ENCODE measurements around the gene SCGB1C2. TPM values are rescaled to one million over a fixed set of nuclear protein-coding genes. Genes with fewer than 3 reads are reported as not detected.
"Not testable (repeated sequence)": the region's sequence is repeated elsewhere in the genome, so short reads cannot be mapped to it uniquely, and the experiment has no call there.

The SCGB1C2 gene
- not detected in 2 replicates for total RNA-seq (2014; rRNA removed; shearing (Covaris generic))

GRCh38 chr17:137166-137807 is at the start of gene SCGB1C2:
Gene SCGB1C2 (plus strand): TSS chr17:137569. CDS start chr17:137591, 22 bp downstream.
- not testable (repeated sequence) for H3K36me3 ChIP-seq; H3K27ac ChIP-seq; DNase-seq; H3K27me3 ChIP-seq; H3K4me3 ChIP-seq; H3K4me1 ChIP-seq; H3K9me3 ChIP-seq (replicated peaks)

DNA sequence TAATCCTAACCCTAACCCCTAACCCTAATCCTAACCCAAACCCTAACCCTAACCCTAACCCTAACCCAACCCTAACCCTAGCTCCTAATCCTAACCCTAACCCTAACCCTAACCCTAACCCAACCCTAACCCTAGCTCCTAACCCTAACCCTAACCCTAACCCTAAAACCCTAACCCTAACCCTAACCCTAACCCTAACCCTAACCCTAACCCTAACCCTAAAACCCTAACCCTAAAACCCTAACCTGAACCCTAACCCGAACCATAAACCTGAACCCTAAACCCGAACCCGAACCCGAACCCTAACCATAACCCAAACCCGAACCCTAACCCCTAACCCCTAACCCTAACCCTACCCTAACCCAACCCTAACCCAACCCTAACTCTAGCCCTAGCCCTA is 24.3 kb upstream of the SCGB1C2 start:
- not testable (repeated sequence) for DNase-seq; H3K36me3 ChIP-seq; H3K27me3 ChIP-seq; H3K9me3 ChIP-seq (replicated peaks); H3K27ac ChIP-seq; H3K4me3 ChIP-seq; H3K4me1 ChIP-seq

DNA sequence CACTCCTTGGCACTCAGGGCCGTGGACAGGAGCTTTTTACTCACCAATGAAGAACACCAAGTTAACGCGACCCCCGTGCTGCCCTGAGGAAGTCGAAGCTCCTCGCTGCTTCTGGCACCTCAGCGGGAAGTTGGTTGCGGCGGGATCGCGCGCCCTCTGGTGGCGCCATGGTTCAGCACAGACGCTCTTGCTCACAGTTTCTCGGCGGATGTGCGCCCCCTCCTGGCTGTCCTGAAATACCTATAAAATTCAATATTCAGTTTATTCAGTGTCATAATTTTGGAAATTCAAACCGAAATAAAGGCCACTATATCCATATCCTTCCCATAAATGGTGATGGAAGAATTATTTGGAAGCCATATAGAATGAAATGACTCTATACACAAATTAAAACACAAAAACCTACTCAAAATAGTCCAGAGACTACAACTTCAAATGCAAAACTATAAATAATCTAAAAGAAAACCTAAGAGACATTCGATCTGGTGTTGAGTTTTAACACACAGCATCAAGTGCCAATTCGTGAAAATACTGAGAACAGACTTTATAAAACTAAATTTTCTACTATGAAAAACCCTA is 18.9 kb upstream of the SCGB1C2 start:
- H3K9me3 ChIP-seq (replicated peaks); H3K27ac ChIP-seq; H3K4me1 ChIP-seq; H3K36me3 ChIP-seq; DNase-seq; H3K27me3 ChIP-seq; H3K4me3 ChIP-seq: not testable (repeated sequence)

DNA sequence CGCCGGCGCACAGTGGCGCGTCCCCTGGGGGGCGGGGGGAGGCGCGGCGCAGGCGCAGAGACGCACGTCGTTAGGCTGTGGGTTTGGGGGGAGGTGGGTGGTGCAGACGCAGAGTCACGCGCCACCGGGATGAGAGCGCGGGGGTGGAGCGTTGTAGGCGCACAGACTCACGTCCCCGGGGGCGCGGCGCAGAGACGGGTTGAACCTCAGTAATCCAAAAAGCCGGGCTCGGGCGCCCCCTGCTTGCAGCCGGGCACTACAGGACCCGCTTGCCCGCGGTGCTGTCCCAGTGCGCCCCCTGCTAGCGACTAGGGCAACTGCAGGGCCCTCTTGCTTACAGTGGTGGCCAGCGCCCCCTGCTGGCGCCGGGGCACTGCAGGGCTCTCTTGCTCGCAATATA is 3.4 kb upstream of the SCGB1C2 start:
- H3K4me1 ChIP-seq; H3K9me3 ChIP-seq (replicated peaks); H3K27me3 ChIP-seq; DNase-seq; H3K36me3 ChIP-seq; H3K27ac ChIP-seq; H3K4me3 ChIP-seq: not testable (repeated sequence)

DNA sequence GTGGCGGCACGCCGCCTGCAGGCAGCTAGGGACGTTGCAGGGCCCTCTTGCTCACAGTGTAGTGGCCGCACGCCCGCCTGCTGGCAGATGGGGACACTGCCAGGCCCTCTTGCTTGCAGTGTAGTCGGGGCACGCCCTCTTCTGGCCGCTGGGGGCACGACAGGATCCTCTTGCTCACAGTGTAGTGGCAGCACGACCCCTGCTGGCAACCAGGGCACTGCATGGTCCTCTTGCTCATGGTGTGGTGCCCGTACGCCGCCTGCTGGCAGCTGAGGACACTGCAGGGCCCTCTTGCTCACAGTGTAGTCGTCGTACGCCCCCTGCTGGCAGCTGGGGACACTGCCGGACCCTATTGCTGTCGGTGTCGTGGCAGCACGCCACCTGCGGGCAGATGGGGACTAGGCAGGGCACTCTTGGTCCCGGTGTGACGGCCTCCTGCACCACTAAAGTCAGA is 3.0 kb upstream of the SCGB1C2 start:
- DNase-seq, H3K4me1 ChIP-seq, H3K36me3 ChIP-seq: not testable (repeated sequence)

GRCh38 chr17:135022-135421 is 2.3 kb upstream of the SCGB1C2 start:
- not testable (repeated sequence) for H3K4me1 ChIP-seq; H3K9me3 ChIP-seq (replicated peaks); H3K27me3 ChIP-seq; H3K4me3 ChIP-seq; DNase-seq; H3K36me3 ChIP-seq; H3K27ac ChIP-seq

More for the DNA sequence above, 3.0 kb upstream of the SCGB1C2 start:
- not testable (repeated sequence) for H3K27ac ChIP-seq; H3K27me3 ChIP-seq; H3K9me3 ChIP-seq (replicated peaks); H3K4me3 ChIP-seq

GRCh38 chr17:135895-136294 is 1.5 kb upstream of the SCGB1C2 start:
- not testable (repeated sequence) for H3K36me3 ChIP-seq; H3K9me3 ChIP-seq (replicated peaks); H3K4me1 ChIP-seq; DNase-seq; H3K27me3 ChIP-seq; H3K27ac ChIP-seq; H3K4me3 ChIP-seq

DNA sequence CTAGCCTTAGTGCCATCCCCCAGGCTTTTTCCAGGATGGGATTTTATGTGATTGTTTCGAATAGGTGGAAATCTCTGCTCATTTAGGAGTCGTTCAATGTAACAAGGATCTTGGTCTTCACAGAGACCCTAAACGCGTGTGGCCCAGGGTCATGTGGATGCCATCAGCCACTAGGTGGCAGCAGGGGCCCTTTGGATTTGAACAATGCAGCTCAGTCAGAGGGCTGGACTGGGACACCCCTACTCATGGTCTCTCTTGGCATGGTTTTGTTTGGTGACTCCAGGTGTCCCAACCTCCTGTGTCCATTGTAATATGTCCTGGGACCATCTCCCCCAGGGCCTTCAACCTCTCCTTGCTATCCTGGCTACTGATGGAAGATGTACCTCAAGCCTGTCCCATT is 838 bp upstream of the SCGB1C2 start:
- not testable (repeated sequence) for H3K36me3 ChIP-seq; H3K27ac ChIP-seq; H3K27me3 ChIP-seq; H3K9me3 ChIP-seq (replicated peaks); H3K4me1 ChIP-seq; H3K4me3 ChIP-seq
- peak in 1 of 2 experiments; percentile 69 for DNase-seq

- H3K4me1 ChIP-seq; H3K36me3 ChIP-seq; H3K27ac ChIP-seq; H3K4me3 ChIP-seq; H3K9me3 ChIP-seq (replicated peaks); DNase-seq; H3K27me3 ChIP-seq: not testable (repeated sequence)
Observed at GRCh38 chr17:139401-140205, 2.2 kb downstream of the SCGB1C2 start.

- no peaks in the 10 kb centered on the region for H3K36me3 ChIP-seq
- H3K4me3 ChIP-seq, result no peak overlapping the region
- DNase-seq, result peak; percentile 35 to 37
- H3K4me1 ChIP-seq, result no peaks in the 10 kb centered on the region
- no peaks in the 10 kb centered on the region for H3K9me3 ChIP-seq (replicated peaks)
- H3K27ac ChIP-seq, result no peak overlapping the region
- H3K27me3 ChIP-seq, result no peaks in the 10 kb centered on the region
Observed at GRCh38 chr17:142102-142661, 4.8 kb downstream of the SCGB1C2 start.

DNA sequence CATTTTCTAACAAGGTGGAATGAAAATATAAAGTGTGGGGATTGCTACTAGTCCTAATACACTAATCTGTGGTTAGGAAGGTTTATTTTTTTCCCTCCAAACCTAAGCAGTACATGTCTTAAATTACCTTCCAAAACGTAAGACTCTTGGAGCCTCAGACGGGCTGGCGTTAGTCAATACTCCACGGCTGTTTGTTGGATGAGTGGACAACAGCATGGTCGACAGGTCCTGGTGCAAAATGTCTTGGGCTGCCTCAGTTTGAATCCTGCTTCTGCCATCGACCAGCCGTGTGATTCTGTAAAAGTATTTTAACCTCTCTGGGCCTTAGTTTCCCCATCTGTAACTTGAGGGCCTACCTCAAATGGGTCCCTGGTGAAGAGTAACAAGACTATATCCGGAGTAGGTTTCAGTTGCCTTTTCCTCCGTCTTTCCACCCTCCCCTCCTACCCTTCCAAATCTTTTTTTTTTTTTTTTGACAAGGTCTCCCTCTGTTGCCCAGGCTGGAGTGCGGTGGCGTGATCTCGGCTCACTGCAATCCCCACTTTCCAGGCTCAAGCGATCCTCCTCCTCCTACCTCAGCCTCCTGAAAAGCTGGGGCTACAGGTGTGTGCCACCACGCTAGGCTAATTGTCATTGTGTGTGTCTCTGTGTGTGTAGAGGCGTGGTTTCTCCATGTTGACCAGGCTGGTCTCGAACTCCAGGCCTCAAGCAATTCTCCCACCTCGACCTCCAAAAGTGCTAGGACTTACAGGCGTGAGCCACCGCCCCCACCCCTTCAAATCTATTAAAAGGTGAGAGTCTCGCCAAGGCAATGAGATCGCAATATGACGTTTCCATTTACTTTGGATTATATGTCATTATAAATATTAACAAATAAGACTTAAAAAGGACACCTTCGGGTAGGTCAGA is 5.8 kb downstream of the SCGB1C2 start:
- no peaks in the 10 kb centered on the region for H3K9me3 ChIP-seq (replicated peaks)
- H3K4me3 ChIP-seq, result no peak overlapping the region
- no peaks in the 10 kb centered on the region for H3K36me3 ChIP-seq
- H3K4me1 ChIP-seq, result no peaks in the 10 kb centered on the region
- no peak for DNase-seq
- H3K27me3 ChIP-seq, result no peaks in the 10 kb centered on the region
- no peak overlapping the region for H3K27ac ChIP-seq

GRCh38 chr17:143785-144281 is 6.5 kb downstream of the SCGB1C2 start:
- peak; percentile 63 to 66 for DNase-seq
- H3K4me3 ChIP-seq, result no peak overlapping the region
- no peaks in the 10 kb centered on the region for H3K36me3 ChIP-seq
- H3K27ac ChIP-seq, result no peak overlapping the region
- no peaks in the 10 kb centered on the region for H3K4me1 ChIP-seq
- H3K9me3 ChIP-seq (replicated peaks), result no peaks in the 10 kb centered on the region
- H3K27me3 ChIP-seq, result no peaks in the 10 kb centered on the region

DNA sequence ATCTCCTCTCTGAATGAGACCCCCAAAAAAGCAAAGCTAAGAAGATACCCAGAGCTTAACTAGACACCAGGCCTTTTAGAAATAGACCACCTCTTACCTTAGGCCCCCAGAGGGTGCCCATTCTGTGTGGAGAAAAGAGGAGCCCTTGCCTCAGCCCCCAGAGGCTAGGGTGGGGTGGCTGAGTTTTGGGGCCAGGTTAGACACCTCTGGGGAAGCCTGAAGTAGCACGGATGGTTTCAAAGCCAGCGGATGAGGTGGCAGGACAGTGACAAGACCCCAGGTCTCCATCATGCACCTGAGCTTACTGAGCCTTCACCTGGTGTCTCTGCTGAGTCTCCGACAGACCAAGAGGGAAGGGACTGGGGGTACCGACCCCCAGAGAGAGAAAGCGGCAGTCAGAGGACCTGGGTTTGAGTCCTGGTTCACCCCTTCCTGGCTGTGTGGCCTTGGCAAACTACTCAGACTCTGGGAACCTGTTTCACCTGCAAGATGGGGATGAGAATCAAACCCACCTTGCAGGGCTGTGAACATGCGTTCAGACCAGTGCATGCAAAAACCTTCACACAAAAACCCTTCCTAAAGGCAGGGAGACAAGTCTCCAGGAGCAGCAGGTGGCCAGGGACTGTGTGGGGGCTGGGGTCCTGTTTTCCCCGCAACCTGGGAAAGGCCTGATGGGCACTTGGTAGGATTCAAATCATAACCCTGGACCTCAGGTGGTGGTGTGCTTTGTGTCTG is 7.7 kb downstream of the SCGB1C2 start:
- no peak overlapping the region for H3K4me3 ChIP-seq
- H3K9me3 ChIP-seq (replicated peaks), result no peaks in the 10 kb centered on the region
- no peak for DNase-seq
- no peaks in the 10 kb centered on the region for H3K36me3 ChIP-seq
- H3K27me3 ChIP-seq, result no peaks in the 10 kb centered on the region
- no peak overlapping the region for H3K27ac ChIP-seq
- no peaks in the 10 kb centered on the region for H3K4me1 ChIP-seq
